ENCODE measurements around the gene NOXRED1. TPM values are rescaled to one million over a fixed set of nuclear protein-coding genes. Genes with fewer than 3 reads are reported as not detected.

The NOXRED1 gene
- polyA plus RNA-seq, 2 of the 4 experiments (the other 2 are of a cell fraction), result 0.18 to 0.34 TPM

GRCh38 chr14:77426396-77426795 lies 3.1 kb upstream of the NOXRED1 start:
- H3K4me2 ChIP-seq, result no peak overlapping the region
- FAIRE-seq (no peak), DNase-seq (ENCODE audit: low read depth in 1 of 2, low spot score in 1 of 2) (no peak), ATAC-seq (no peak)
- 89% methylated on average over 3 of the region's 3 CpGs for WGBS (ENCODE audit: missing lambda C conversion rate)
- no peak overlapping the region for H3K27ac ChIP-seq
- no peaks in the 10 kb centered on the region for H3K4me1 ChIP-seq
- H3K4me3 ChIP-seq, result no peak overlapping the region
- CTCF ChIA-PET, result interaction anchor here (0.9 to 1.6 kb wide), 2 partner anchors 13 to 275 kb away, joined by 3 to 4 read pairs; no protein-coding TSS in a partner anchor
- no peak for TF ChIP-seq RNF2 (IDR thresholded peaks at IDR 0.05; ENCODE audit: borderline replicate concordance, low read depth)
- TF ChIP-seq GATA3 (IDR thresholded peaks at IDR 0.05; ENCODE audit: borderline replicate concordance), result no peak
- no peak for TF ChIP-seq HOXB13 (CRISPR knock-in tag; IDR thresholded peaks at IDR 0.05; ENCODE audit: low read depth)
- TF ChIP-seq HOXB5 (CRISPR knock-in tag; IDR thresholded peaks at IDR 0.05), result no peak
- no peak for TF ChIP-seq TP53 (CRISPR knock-in tag; IDR thresholded peaks at IDR 0.05)
- TF ChIP-seq NPAS2 (CRISPR knock-in tag; IDR thresholded peaks at IDR 0.05; ENCODE audit: borderline replicate concordance), result no peak
- TF ChIP-seq MYC (IDR thresholded peaks at IDR 0.05; ENCODE audit: borderline replicate concordance, low read length), result no peak
- TF ChIP-seq FOXS1 (CRISPR knock-in tag; IDR thresholded peaks at IDR 0.05), result no peak
- H3K9me3 ChIP-seq, result no peaks in the 10 kb centered on the region
- POLR2A ChIA-PET, result no interaction called here

DNA sequence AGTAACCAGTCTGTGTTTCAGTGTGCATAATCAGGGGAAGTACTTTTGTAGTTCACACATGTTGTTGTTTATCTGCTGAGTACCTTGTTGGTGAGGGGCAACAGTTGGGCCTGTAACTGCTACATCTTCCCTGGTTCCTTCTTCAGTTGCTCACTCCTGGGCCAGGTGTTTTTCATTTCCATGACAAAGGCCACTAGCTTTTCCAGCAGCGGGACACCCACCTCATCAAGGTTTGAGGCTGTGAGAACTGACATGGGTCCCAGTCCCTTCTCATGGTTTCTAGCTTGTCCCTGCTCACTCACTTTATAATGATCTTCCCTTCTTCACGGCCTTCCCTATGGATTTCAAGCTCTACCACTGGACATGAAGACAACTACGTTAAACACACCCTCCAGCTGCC lies 1.5 kb upstream of the NOXRED1 start:
- H3K4me3 ChIP-seq, result no peak overlapping the region
- H3K4me2 ChIP-seq, result no peak overlapping the region
- FAIRE-seq (no peak), DNase-seq (ENCODE audit: low read depth in 1 of 2, low spot score in 1 of 2) (no peak), ATAC-seq (no peak)
- 0 out of 3 replicates have a peak, but pooled peaks cover 3% of the 10 kb centered on the region for H3K9me3 ChIP-seq
- WGBS (ENCODE audit: missing lambda C conversion rate), result 95% methylated on average over 3 of the region's 3 CpGs
- POLR2A ChIA-PET, result no interaction called here
- TF ChIP-seq SMC3 (IDR thresholded peaks at IDR 0.05) (no peak), NFE2L2 (conservative IDR thresholded peaks at IDR 0.05; ENCODE audit: low read length) (no peak), NR3C1 (IDR thresholded peaks at IDR 0.05) (no peak), HEYL (CRISPR knock-in tag; IDR thresholded peaks at IDR 0.05) (no peak), FOSL2 (IDR thresholded peaks at IDR 0.05) (no peak), FOSL2 (CRISPR knock-in tag; IDR thresholded peaks at IDR 0.05) (no peak)
- H3K4me1 ChIP-seq, result no peaks in the 10 kb centered on the region
- no peak overlapping the region for H3K27ac ChIP-seq
- CTCF ChIA-PET, result no interaction called here

- H3K9me3 ChIP-seq, result peaks cover 13% of the 10 kb centered on the region; the same call in 1 of the 3 replicates
- ChIA-PET POLR2A (no interaction called here), CTCF (no interaction called here)
- H3K4me1 ChIP-seq, result no peaks in the 10 kb centered on the region
- no peak overlapping the region for H3K27ac ChIP-seq
- ATAC-seq, result no peak
- TF ChIP-seq KDM5A (IDR thresholded peaks at IDR 0.05) (no peak), ZSCAN20 (CRISPR knock-in tag; IDR thresholded peaks at IDR 0.05) (no peak), BHLHE40 (IDR thresholded peaks at IDR 0.05; ENCODE audit: low read depth, low read length) (no peak), MYC (IDR thresholded peaks at IDR 0.05; ENCODE audit: borderline replicate concordance, low read length) (no peak), CBX2 (IDR thresholded peaks at IDR 0.05; ENCODE audit: borderline replicate concordance, low read depth) (no peak), MAZ (IDR thresholded peaks at IDR 0.05; ENCODE audit: borderline replicate concordance, low read depth, low read length) (no peak), NPAS2 (CRISPR knock-in tag; IDR thresholded peaks at IDR 0.05; ENCODE audit: borderline replicate concordance) (no peak), FOSL2 (IDR thresholded peaks at IDR 0.05) (no peak), FOSL2 (CRISPR knock-in tag; IDR thresholded peaks at IDR 0.05) (no peak), MAFK (IDR thresholded peaks at IDR 0.05; ENCODE audit: partially characterized antibody) (no peak), CEBPB (IDR thresholded peaks at IDR 0.05) (no peak), SMC3 (IDR thresholded peaks at IDR 0.05) (no peak)
- TF ChIP-seq, protein P1, sequence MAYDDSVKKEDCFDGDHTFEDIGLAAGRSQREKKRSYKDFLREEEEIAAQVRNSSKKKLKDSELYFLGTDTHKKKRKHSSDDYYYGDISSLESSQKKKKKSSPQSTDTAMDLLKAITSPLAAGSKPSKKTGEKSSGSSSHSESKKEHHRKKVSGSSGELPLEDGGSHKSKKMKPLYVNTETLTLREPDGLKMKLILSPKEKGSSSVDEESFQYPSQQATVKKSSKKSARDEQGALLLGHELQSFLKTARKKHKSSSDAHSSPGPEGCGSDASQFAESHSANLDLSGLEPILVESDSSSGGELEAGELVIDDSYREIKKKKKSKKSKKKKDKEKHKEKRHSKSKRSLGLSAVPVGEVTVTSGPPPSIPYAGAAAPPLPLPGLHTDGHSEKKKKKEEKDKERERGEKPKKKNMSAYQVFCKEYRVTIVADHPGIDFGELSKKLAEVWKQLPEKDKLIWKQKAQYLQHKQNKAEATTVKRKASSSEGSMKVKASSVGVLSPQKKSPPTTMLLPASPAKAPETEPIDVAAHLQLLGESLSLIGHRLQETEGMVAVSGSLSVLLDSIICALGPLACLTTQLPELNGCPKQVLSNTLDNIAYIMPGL (CRISPR knock-in tag; IDR thresholded peaks at IDR 0.05; ENCODE audit: borderline replicate concordance), result no peak
- TF ChIP-seq, protein P2, sequence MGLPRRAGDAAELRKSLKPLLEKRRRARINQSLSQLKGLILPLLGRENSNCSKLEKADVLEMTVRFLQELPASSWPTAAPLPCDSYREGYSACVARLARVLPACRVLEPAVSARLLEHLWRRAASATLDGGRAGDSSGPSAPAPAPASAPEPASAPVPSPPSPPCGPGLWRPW (IDR thresholded peaks at IDR 0.05), result no peak
- no peak for FAIRE-seq
- WGBS (ENCODE audit: missing lambda C conversion rate), result 73% methylated on average over 2 of the region's 2 CpGs
- DNase-seq (ENCODE audit: low read depth in 1 of 2, low spot score in 1 of 2), result no peak
- no peak overlapping the region for H3K4me2 ChIP-seq
- H3K4me3 ChIP-seq, result no peak overlapping the region
These were observed 2.1 kb downstream of the NOXRED1 start for GRCh38 chr14:77421201-77421600.
